Measurements from ENCODE around the gene GARIN5A. TPM values are rescaled to one million over a fixed set of nuclear protein-coding genes. Genes with fewer than 3 reads are reported as not detected.

GARIN5A gene
- polyA plus RNA-seq, 1 donor = 5.5 TPM

DNA sequence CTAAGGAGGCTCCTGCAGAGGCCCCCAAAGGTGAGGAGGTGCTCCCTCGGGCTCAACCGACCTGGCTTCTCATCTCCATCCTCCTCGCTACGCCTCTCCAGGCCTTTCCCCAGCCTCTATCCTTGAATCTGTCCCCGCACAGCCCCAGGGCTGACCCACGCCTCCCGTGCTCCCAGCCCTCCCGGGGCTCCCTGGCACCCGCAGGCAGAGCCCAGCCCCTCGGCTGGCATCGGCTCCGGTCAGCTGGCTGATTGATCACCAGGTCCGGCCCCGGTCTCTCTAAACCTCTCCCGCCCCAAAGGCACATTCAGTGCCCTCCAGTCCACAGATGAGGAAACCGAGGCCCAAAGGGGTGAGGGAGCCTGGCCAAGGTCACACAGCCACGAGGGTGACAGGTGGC is 41.4 kb downstream of the GARIN5A start:
- no peak for DNase-seq

DNA sequence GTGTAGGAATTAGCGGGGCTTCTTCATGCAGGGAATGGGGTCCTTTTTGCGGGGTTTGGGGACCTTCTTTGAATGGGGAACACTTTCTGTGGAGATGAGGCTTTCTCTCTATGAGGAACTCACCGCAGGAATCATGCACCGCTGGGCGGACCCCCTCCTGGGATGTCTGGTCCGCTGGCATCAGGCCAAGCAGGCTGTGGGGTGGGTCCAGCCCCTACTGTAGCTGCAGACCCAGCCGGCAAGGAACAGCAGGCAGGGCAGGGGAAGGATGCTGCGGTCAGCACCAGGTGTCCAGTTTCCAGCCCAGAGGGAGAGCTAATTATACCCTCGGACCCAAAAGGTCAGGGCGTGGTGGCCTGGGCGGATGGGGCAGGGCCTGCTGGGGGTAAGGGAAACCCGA is 42.1 kb downstream of the GARIN5A start:
- DNase-seq = no peak

DNA sequence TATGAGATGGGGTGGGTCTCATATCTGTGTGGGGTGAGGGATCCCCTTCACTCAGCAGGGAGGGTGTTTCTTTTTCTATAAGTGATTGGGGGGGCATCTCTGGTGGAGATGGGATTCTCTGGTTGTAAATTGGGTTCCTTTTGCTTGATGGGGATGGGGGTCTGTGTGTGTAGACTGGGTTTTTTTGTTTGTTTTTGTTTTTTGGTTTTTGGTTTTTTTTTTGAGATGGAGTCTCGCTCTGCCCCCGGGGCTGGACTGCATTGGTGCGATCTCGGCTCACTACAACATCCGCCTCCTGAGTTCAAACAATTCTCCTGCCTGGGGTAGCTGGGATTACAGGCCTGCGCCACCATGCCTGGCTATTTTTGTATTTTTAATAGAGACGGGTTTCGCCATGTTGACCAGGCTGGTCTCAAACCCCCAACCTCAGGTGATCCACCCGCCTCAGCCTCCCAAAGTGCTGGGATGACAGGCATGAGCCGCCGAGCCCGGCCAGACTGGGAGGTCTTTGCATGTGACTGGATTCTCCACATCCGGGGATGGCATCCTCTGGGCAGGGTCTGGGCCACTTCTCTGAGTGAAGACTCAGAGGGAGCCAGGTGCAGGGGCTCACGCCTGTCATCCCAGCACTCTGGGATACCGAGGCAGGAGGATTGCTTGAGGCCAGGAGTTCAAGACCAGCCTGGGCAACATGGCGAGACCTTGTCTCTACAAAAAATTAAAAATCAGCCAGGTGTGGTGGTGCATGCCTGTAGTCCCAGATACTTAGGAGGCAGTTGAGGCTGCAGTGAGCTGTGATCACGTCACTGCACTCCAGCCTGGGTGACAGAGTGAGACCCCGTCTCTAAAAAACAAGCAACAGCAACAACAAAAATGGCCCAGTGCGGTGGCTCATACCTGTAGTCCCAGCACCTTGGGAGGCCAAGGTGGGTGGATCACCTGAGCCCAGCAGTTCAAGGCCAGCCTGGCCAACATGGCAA is 43.2 kb downstream of the GARIN5A start:
- no peak for DNase-seq

DNA sequence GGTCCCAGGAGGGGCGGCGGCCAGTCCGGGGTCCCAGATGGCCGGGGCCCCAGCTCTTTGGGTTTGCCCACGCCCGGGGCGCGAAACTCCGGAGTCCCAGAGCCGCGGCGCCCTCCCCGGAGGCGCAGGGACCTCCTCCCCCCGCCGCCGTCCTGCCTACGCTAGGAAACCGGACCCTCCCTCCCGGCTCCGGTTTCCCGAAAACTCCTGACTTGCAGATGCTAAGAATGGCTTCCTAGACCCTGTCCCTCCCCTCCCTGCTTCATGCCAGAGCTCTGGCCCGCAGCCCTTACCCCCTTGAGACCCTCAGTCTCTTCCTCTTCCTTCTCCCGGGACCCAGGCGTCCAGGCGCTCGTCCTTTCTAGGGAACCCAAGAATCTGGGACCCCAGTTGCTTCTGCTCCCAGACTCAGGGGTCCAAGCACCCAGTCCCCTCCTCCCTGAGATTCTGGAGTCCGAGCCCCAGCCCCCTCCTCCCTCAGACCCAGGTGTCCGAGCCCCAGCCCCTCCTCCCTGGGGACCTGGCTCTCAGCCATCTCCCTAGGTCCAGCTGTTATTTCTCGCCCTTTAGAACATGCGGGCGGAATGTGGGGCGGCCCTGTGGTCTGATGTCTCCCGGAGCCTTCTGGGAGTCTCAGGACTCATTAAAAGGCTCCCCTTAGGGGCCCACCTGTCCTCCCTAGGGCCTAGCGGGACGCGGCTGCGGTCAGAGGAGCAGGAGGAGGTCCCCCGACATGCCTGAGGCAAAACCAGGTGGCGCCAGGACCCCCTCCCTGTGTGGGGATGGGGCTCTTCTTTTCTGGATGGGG is 44.2 kb downstream of the GARIN5A start, which contains the start of gene MYBPC2:
MYBPC2 (plus strand) TSS at position 672 of the 808 bp plus-strand sequence; CDS start at position 734, 62 bp downstream.
- peak; percentile 63 for DNase-seq

DNA sequence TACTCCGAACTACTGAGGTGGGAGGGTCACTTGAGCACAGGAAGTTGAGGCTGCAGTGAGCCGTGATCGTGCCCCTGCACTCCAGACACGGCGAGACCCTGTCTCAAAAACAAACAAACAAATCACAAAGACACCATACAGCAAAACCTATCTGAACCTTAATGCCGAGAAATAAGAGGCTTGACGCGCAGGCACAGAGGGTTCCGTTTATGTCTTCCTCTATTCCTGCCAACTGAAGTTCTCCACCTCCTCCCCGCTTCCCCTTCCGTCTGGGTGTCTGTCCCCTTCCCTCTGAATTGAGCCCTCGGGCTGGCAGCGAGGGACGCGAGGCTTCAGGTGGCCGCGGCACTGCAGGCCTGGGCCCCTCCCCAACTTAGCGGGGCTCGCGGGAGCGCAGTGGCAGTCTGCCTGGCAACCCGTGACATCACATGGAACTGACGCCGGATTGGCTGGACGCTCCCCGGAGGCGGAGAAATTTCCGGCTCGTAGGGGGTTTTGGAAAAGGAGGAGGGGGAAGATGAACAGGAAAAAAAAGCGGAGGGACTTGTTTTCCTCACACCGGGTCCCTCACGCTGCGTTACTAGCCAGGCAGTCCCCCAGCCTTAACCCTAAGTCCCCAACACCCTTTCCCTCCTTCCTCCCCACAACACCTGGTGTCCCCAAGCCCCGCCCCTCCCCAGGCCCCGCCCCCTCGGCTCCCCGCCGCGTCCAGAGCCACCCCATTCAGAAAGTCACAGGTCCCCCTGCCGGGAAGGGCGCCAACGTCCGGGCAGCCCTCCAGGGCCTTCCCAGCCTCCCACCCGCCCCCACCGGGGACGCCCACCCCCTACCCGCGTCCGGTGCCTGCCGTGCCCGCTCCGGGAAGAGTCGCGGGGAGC is 45.1 kb downstream of the GARIN5A start:
- peak; percentile 86 for DNase-seq

DNA sequence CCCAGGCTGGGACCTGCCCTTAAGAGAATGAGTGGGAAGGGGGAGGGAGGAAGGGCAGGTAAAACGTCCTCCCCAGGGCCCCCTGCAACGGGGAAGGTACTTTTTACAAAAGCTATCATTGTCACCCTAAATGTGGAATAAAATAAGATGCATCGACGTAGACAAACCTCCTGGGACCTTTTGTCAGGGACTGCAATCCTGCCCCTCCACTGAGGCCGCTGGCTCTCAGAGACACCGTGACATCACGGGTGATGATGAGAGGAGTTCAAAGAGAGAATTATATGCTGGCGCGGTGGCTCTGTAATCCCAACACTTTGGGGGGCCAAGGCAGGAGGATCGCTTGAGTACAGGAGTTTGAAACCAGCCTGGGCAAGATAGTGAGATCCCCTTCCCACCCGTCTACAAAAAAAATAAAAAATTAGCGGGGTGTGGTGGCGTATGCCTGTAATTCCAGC is 45.7 kb downstream of the GARIN5A start:
- no peak for DNase-seq

DNA sequence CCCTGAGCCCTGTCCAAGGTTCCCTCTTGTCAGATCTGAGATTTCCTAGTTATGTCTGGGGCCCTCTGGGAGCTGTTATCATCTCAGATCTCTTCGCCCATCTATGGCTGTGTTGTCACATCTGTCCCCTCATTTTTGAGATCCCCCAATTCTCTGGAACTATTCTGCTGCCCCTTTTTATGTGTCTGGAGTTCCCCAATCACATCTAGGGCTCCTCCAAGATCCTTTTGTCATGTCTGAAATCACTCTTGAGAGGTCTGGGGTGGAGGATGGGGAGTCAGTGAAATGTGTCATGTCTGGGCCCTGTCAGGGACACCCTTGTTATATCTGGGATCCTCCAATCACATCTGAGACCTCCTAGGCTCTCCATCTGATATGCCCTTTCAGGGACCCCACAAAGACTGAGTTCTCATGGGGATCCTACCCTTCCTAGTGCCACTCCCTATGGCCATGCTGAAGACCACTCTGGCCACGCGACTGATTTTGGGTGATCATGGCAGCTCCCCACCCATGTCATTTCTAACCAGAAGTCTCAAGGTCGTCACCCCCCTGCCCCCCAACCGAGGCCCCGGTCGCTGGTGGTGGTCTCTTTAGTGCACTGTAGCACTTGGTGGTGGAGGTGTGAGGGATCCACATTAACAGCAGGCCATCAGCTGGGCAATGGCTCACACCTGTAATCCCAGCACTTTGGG is 47.7 kb downstream of the GARIN5A start:
- no peak for DNase-seq

DNA sequence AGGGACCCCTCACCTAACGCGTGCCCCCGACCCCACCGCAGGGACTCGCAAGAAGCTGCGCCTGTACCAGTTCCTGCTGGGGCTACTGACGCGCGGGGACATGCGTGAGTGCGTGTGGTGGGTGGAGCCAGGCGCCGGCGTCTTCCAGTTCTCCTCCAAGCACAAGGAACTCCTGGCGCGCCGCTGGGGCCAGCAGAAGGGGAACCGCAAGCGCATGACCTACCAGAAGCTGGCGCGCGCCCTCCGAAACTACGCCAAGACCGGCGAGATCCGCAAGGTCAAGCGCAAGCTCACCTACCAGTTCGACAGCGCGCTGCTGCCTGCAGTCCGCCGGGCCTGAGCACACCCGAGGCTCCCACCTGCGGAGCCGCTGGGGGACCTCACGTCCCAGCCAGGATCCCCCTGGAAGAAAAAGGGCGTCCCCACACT is 48.6 kb downstream of the GARIN5A start:
- DNase-seq = peak; percentile 87

DNA sequence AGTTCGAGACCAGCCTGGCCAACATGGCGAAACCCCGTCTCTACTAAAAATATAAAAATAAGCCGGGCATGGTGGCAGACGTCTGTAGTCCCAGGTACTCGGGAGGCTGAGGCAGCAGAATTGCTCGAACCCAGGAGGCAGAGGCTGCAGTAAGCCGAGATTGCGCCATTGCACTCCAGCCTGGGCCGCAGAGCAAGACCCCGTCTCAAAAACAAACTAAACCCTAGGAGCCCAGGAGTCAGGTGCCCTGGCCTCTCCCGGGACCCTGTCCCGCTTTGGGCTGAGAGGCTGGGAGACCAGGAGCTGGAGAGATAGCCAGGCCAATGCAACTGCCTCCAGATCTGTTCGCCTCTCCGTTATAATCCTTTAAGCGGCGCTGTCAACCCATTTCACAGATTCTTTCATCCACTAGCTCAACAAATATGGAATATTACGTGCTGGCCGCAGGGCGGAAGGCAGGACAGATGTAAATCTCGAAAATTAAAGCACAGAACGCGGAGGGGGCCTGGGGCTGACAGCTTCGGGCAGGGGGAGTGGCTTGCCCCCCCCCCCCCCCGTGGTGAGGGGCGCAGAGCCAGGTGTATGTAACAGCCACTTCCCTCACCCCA is 49.2 kb downstream of the GARIN5A start:
- DNase-seq = no peak

DNA sequence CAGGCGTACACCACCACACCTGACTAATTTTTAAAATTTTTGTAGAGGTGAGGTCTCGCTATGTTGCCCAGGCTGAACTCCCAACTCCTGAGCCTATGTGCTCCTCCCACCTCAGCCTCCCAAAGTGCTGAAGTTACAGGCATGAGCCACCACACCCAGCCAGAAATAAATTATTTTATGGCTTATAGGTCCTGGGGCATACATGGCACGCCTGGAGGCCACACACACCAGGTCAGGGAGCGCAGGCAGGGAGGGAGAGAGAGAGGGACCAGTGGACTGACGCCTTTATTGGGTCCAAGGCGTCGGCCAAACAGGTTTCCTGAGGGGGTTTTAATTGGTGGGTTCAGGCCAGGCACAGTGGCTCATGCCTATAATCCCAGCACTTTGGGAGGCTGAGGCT is 51.1 kb downstream of the GARIN5A start:
- DNase-seq = no peak

DNA sequence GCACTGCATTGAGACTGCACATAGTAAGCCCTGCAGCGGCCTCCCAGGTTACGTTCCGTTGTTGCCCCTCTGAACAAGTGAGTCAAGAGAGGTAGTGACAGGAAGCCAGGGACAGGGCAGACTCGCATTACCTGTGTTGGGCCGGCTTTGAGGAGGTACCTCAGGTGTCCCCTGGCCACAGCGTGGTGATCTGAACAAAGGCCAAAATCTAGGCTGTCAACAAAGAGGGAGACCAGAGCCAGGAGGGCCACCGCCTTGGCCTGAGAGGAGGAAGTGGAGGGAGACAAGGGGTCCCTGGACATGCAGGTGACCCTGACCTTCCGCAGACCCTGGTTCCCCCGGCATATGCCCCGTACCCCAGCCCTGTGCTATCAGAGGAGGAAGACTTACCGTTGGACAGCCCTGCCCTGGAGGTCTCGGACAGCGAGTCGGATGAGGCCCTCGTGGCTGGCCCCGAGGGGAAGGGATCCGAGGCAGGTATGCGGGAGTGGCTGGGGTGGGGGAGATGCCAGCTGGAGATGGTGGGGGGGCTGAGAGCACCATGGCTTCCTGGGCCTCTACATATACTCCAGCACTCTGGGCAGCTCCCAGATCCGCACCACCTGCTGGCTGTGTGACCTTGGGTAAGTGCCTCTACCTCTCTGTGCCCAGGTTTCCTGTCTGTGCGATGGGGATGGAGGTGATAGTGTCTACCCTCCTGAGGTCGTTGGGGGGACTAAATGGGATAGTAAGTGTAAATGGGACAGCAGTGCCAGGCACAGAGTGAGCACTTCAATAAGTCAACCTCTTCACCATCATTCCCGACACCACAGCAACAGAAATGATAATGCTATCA is 53.2 kb downstream of the GARIN5A start:
- no peak for DNase-seq

DNA sequence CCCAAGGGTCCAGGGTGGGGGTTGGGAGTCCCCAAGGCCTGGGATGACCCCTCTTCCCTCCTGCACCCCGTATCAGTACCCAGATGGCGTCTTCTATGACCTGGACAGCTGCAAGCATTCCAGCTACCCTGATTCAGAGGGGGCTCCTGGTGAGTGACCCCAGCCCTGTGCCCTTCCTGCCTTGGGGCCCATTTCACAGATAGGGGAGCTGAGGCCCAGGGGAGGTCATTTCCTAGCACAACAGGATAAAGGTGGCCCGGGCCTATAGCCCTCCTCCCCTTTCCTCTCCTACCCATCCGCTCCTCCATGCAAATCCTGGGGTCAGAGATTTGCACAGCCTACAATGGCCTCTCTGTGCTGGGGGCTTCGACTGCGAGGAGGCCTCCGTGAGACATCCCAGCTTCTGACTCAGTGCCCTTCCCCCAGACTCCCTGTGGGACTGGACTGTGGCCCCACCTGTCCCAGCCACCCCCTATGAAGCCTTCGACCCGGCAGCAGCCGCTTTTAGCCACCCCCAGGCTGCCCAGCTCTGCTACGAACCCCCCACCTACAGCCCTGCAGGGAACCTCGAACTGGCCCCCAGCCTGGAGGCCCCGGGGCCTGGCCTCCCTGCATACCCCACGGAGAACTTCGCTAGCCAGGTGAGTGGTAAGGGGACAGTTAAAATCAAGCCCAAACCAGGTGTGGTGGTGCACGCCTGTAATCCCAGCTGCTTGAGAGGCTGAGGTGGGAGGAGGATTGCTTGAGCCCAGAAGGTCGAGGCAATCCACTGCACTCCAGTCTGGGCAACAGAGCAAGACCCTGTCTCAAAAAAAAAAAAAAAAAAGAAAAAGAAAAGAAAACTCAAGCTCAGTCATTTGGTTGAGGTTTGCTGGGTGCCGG is 54.0 kb downstream of the GARIN5A start:
- DNase-seq = no peak

DNA sequence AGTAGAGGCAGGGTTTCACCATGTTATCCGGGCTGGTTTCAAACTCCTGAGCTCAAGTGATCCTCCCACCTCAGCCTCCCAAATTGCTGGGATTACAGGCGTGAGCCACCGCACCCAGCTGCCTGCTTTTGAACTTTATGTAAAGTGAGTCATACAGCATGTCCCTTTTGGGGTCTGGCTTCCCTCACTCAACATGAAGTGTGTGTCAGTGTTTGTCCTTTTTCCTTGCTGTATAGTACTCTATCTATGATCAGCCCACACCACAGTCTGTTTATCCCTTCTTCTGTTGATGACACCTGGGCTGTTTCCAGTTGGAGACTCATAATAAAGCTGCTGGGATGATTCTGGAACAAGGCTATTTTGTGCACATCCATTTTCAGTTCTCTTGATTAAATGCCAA is 55.8 kb downstream of the GARIN5A start:
- no peak for DNase-seq

DNA sequence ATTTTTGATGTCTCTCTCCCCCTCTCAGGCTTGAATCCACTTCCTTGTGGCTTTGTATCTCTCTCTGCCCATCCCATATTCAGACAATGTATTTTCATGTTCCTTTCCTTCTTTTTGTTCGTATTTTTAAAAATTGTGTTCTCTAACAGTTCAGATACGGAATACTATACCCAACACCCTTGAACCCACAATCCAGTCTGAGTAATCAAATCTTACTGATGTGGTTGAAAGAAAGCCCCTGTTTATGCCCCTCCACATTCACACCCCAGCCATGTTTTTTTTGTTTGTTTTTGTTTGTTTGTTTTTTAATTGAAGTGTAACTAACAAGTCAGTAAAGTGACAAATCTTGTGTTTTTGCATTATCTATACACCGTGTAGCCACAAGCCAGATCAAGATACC is 56.5 kb downstream of the GARIN5A start:
- no peak for DNase-seq

DNA sequence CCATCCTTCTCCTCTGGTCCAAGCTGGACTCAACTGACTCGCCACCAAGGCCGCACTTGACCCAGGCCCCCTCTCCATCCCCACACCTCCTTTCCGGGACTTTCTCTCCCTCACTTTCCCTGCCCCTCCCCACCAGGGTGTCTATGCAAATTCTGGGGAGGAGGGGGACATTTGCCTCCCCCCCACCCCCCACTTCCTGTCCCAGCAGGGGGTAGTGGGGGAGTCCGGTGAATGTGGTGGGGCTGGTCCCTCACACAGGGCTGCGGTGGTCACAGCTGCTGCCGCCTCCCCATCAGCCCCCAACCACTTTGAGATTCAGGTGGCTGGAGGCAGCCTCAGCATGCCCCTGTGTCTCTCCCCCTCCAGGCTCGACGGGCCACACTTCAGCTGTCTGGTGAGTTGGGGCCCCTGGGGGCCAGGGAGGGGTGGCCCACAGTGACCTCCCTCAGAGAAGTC is 57.0 kb downstream of the GARIN5A start:
- DNase-seq = no peak

DNA sequence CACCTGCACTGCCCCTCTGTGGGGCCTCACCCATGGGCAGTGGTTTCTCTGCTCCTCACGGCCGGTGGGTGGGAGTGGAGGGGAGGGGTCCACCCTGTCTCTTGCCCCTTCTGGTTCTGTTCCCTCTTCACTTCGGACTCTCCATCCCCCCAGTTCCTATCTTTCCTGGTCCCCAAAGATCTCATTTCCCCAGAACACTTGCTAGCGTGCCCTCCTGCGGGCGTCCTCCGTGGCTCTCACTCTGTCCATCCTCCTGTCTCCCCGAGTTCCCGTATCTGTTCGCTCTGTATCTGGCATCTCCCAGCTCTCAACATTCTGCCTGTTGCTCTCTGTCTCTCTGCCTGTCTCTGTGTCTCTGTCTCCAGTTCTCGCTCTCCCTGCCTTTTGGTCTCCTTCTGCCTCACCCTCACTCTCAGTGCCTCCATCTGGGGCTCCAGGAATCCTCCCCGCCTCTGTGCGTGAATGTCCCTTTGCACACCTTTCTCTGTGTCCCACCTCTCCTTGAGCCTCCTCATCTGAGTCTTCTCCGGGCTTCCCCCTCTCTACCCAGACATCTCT is 57.5 kb downstream of the GARIN5A start:
- DNase-seq = no peak

DNA sequence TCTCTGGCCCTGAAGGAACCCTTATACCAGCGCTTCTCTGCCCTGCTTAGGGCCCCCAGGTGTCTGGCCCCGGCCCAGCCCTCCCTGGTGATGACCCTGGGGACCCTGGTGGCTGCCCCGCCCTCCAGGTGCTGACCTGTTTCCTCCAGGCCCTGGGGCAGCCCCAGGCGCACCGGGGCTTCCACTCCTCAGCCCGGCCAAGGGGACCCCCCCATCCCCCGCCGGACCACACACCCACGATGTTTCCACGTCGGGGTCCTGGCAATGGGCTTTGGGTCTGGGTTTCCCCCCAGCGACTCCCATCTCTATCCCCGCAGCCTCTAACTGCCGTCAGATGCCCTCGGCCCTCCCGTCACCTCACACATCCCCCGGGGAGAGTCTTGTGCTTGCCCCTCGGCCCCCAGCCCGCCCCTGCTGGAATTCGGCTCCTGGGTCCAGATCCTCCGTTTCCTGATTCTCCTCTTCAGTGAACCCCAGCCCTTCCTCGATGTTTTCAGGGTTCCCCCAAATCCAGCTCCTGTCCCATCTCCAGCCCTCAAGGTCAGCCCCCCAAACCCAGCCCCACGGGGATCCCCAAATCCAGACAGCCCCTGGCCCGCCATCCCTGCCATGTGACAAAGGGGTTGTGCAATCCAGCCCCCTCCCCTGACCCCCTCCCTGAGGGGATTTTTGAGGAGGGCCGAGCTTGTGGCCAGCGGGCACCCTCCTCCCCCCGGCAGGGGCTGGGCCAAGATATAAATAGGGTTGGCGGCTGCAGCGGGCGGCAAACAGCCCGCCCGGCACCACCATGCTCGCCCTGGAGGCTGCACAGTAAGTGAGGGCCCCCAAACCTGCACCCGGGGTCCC is 58.2 kb downstream of the GARIN5A start, which contains the start of gene SPIB:
SPIB (plus strand) TSS at position 763 of the 846 bp plus-strand sequence; CDS start at position 788, 25 bp downstream.
- no peak for DNase-seq
